Measurements from ENCODE around the gene IGF2R.

The IGF2R gene

GRCh38 chr6:160120087-160120486 is 151.2 kb downstream of the IGF2R start:
- Histone ChIP-seq H2AFZ (ENCODE audit: low read depth, low read length) (no peak overlapping the region), H3K36me3 (ENCODE audit: insufficient read depth, low read length) (peaks cover 24% of the 10 kb centered on the region), H3K9me3 (ENCODE audit: insufficient read depth, low read length, severe bottlenecking) (peaks cover 25% of the 10 kb centered on the region), H3K79me2 (ENCODE audit: insufficient read depth, low read length) (no peaks in the 10 kb centered on the region), H3K4me3 (ENCODE audit: low read depth in 1 of 2, low read length in 2 of 2) (no peak overlapping the region), H3K9ac (ENCODE audit: low read depth, low read length) (no peak overlapping the region), H3K27ac (ENCODE audit: low read length) (no peak overlapping the region), H3K4me1 (ENCODE audit: insufficient read depth, low read length) (no peaks in the 10 kb centered on the region), H4K20me1 (ENCODE audit: insufficient read depth, low read length) (no peaks in the 10 kb centered on the region), H3K27me3 (ENCODE audit: insufficient read depth, low read length, poor library complexity) (no peaks in the 10 kb centered on the region), H3K4me2 (ENCODE audit: insufficient read depth, low read length) (no peak overlapping the region)
- no peak for TF ChIP-seq EZH2 (IDR thresholded peaks at IDR 0.05; ENCODE audit: borderline replicate concordance, low read depth, low read length, severe bottlenecking)
- no peak for TF ChIP-seq CTCF (IDR thresholded peaks at IDR 0.05; ENCODE audit: borderline replicate concordance, extremely low read depth, low read length, poor library complexity, severe bottlenecking)
- DNase-seq: no peak
- no peak for ATAC-seq (ENCODE audit: insufficient read depth, low read depth)

- TF ChIP-seq EZH2 (IDR thresholded peaks at IDR 0.05; ENCODE audit: borderline replicate concordance, low read depth, low read length, severe bottlenecking): no peak
- ATAC-seq (ENCODE audit: insufficient read depth, low read depth) (no peak), DNase-seq (no peak)
- H2AFZ ChIP-seq (ENCODE audit: low read depth, low read length): no peak within 1 kb of the TSS
- H3K27ac ChIP-seq (ENCODE audit: low read length): no peak within 1 kb of the TSS
- H3K9ac ChIP-seq (ENCODE audit: low read depth, low read length): no peak within 1 kb of the TSS
- peaks cover 21% of the 10 kb centered on the region for H3K9me3 ChIP-seq (ENCODE audit: insufficient read depth, low read length, severe bottlenecking)
- H4K20me1 ChIP-seq (ENCODE audit: insufficient read depth, low read length): no peaks in the 10 kb centered on the region
- no peak within 1 kb of the TSS for H3K4me3 ChIP-seq (ENCODE audit: low read depth in 1 of 2, low read length in 2 of 2)
- no peaks in the 10 kb centered on the region for H3K79me2 ChIP-seq (ENCODE audit: insufficient read depth, low read length)
- peaks cover 20% of the 10 kb centered on the region for H3K36me3 ChIP-seq (ENCODE audit: insufficient read depth, low read length)
- H3K4me1 ChIP-seq (ENCODE audit: insufficient read depth, low read length): no peaks in the 10 kb centered on the region
- no peak within 1 kb of the TSS for H3K4me2 ChIP-seq (ENCODE audit: insufficient read depth, low read length)
- no peaks in the 10 kb centered on the region for H3K27me3 ChIP-seq (ENCODE audit: insufficient read depth, low read length, poor library complexity)
These were observed 152.7 kb downstream of the IGF2R start, which contains the start of gene SLC22A1 for GRCh38 chr6:160121558-160121957. Gene SLC22A1, plus strand, starts transcription at chr6:160121815. Its CDS starts 121 bp downstream, at chr6:160121936.

GRCh38 chr6:160121981-160122380 is 153.1 kb downstream of the IGF2R start:
- ATAC-seq (ENCODE audit: insufficient read depth, low read depth): no peak
- no peak overlapping the region for H3K4me2 ChIP-seq (ENCODE audit: insufficient read depth, low read length)
- H3K4me1 ChIP-seq (ENCODE audit: insufficient read depth, low read length): no peaks in the 10 kb centered on the region
- H3K9me3 ChIP-seq (ENCODE audit: insufficient read depth, low read length, severe bottlenecking): peaks cover 16% of the 10 kb centered on the region
- H3K79me2 ChIP-seq (ENCODE audit: insufficient read depth, low read length): no peaks in the 10 kb centered on the region
- H2AFZ ChIP-seq (ENCODE audit: low read depth, low read length): no peak overlapping the region
- peaks cover 15% of the 10 kb centered on the region for H3K36me3 ChIP-seq (ENCODE audit: insufficient read depth, low read length)
- TF ChIP-seq EZH2 (IDR thresholded peaks at IDR 0.05; ENCODE audit: borderline replicate concordance, low read depth, low read length, severe bottlenecking) (no peak), CTCF (IDR thresholded peaks at IDR 0.05; ENCODE audit: borderline replicate concordance, extremely low read depth, low read length, poor library complexity, severe bottlenecking) (no peak)
- H3K27me3 ChIP-seq (ENCODE audit: insufficient read depth, low read length, poor library complexity): no peaks in the 10 kb centered on the region
- DNase-seq: no peak
- H3K27ac ChIP-seq (ENCODE audit: low read length): no peak overlapping the region
- no peaks in the 10 kb centered on the region for H4K20me1 ChIP-seq (ENCODE audit: insufficient read depth, low read length)
- H3K4me3 ChIP-seq (ENCODE audit: low read depth in 1 of 2, low read length in 2 of 2): no peak overlapping the region
- no peak overlapping the region for H3K9ac ChIP-seq (ENCODE audit: low read depth, low read length)

GRCh38 chr6:160122744-160123143 is 153.9 kb downstream of the IGF2R start:
- TF ChIP-seq EZH2 (IDR thresholded peaks at IDR 0.05; ENCODE audit: borderline replicate concordance, low read depth, low read length, severe bottlenecking): no peak
- TF ChIP-seq CTCF (IDR thresholded peaks at IDR 0.05; ENCODE audit: borderline replicate concordance, extremely low read depth, low read length, poor library complexity, severe bottlenecking): no peak
- no peak overlapping the region for H3K27ac ChIP-seq (ENCODE audit: low read length)
- H3K4me3 ChIP-seq (ENCODE audit: low read depth in 1 of 2, low read length in 2 of 2): no peak overlapping the region
- H3K4me2 ChIP-seq (ENCODE audit: insufficient read depth, low read length): no peak overlapping the region
- DNase-seq: no peak
- peaks cover 9% of the 10 kb centered on the region for H3K9me3 ChIP-seq (ENCODE audit: insufficient read depth, low read length, severe bottlenecking)
- no peak overlapping the region for H3K9ac ChIP-seq (ENCODE audit: low read depth, low read length)
- peaks cover 8% of the 10 kb centered on the region for H3K36me3 ChIP-seq (ENCODE audit: insufficient read depth, low read length)
- no peak overlapping the region for H2AFZ ChIP-seq (ENCODE audit: low read depth, low read length)
- no peaks in the 10 kb centered on the region for H4K20me1 ChIP-seq (ENCODE audit: insufficient read depth, low read length)
- H3K79me2 ChIP-seq (ENCODE audit: insufficient read depth, low read length): no peaks in the 10 kb centered on the region
- ATAC-seq (ENCODE audit: insufficient read depth, low read depth): no peak
- no peaks in the 10 kb centered on the region for H3K27me3 ChIP-seq (ENCODE audit: insufficient read depth, low read length, poor library complexity)
- no peaks in the 10 kb centered on the region for H3K4me1 ChIP-seq (ENCODE audit: insufficient read depth, low read length)
